ENCODE data around the gene COL8A1. TPM values are rescaled to one million over a fixed set of nuclear protein-coding genes. Genes with fewer than 3 reads are reported as not detected.

The COL8A1 gene
- total and polyA plus RNA-seq, 2 donors (not counting 1 experiment from before 2014, with no cell fraction given) = 0.12 TPM; not detected in 1

GRCh38 chr3:99625237-99625622 is 13.2 kb upstream of the COL8A1 start:
- H3K36me3 ChIP-seq (replicated peaks in 1 of 2; ENCODE audit: control extremely low read depth in 1 of 2, control insufficient read depth in 1 of 2, extremely low read depth in 1 of 2, insufficient read depth in 2 of 2, low read length in 1 of 2) = no peaks in the 10 kb centered on the region
- H3K4me1 ChIP-seq (ENCODE audit: control insufficient read depth in 2 of 2, insufficient read depth in 2 of 2, low read length in 2 of 2) = no peaks in the 10 kb centered on the region
- no peaks in the 10 kb centered on the region for H4K20me1 ChIP-seq (ENCODE audit: control insufficient read depth, insufficient read depth, low read length, poor library complexity, severe bottlenecking)
- H3K27ac Mint-ChIP-seq = no peak overlapping the region
- H3K9me3 Mint-ChIP-seq (ENCODE audit: insufficient read depth) = no peaks in the 10 kb centered on the region
- intact Hi-C loops (cut with micrococcal nuclease) = no loop called here
- no peaks in the 10 kb centered on the region for H3K4me1 Mint-ChIP-seq
- H3K4me2 ChIP-seq (replicated peaks; ENCODE audit: low read depth, low read length, poor library complexity, severe bottlenecking) = no peak overlapping the region
- no peak for ATAC-seq (ENCODE audit: low read depth)
- no peak for DNase-seq
- H3K9me3 ChIP-seq (ENCODE audit: control extremely low read depth in 1 of 3, control insufficient read depth in 2 of 3, insufficient read depth in 1 of 3, low read length in 2 of 3) = peaks cover 0 to 4% (median 0%) of the 10 kb centered on the region in 3 donors
- TF ChIP-seq, protein P1, sequence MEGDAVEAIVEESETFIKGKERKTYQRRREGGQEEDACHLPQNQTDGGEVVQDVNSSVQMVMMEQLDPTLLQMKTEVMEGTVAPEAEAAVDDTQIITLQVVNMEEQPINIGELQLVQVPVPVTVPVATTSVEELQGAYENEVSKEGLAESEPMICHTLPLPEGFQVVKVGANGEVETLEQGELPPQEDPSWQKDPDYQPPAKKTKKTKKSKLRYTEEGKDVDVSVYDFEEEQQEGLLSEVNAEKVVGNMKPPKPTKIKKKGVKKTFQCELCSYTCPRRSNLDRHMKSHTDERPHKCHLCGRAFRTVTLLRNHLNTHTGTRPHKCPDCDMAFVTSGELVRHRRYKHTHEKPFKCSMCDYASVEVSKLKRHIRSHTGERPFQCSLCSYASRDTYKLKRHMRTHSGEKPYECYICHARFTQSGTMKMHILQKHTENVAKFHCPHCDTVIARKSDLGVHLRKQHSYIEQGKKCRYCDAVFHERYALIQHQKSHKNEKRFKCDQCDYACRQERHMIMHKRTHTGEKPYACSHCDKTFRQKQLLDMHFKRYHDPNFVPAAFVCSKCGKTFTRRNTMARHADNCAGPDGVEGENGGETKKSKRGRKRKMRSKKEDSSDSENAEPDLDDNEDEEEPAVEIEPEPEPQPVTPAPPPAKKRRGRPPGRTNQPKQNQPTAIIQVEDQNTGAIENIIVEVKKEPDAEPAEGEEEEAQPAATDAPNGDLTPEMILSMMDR (IDR thresholded peaks at IDR 0.05) = no peak
- no peak for TF ChIP-seq EZH2 (IDR thresholded peaks at IDR 0.05; ENCODE audit: borderline replicate concordance, insufficient read depth, low read depth, low read length, poor library complexity, severe bottlenecking)
- no peaks in the 10 kb centered on the region for H3K27me3 ChIP-seq (replicated peaks in 1 of 4; ENCODE audit: control extremely low read depth in 1 of 4, control insufficient read depth in 3 of 4, insufficient read depth in 4 of 4, low read length in 3 of 4)
- WGBS (ENCODE audit: insufficient coverage) = 100% methylated on average over 2 of the region's 2 CpGs
- POLR2A ChIA-PET = no interaction called here
- no peak overlapping the region for H3K4me3 Mint-ChIP-seq
- no peaks in the 10 kb centered on the region for H3K27me3 Mint-ChIP-seq
- no peak overlapping the region for H3K4me3 ChIP-seq (ENCODE audit: control extremely low read depth in 1 of 5, extremely low read depth in 1 of 5, insufficient read depth in 1 of 5, low read depth in 2 of 5, low read length in 4 of 5)
- no peak overlapping the region for H3K27ac ChIP-seq (ENCODE audit: low read length in 2 of 2)
- no peak overlapping the region for H3K9ac ChIP-seq (ENCODE audit: low read length)
- no peaks in the 10 kb centered on the region for H3K79me2 ChIP-seq (ENCODE audit: control insufficient read depth, insufficient read depth, low read length)
- CTCF ChIA-PET = no interaction called here
- no peak overlapping the region for H2AFZ ChIP-seq (ENCODE audit: insufficient read depth, low read depth, low read length, poor library complexity, severe bottlenecking)

DNA sequence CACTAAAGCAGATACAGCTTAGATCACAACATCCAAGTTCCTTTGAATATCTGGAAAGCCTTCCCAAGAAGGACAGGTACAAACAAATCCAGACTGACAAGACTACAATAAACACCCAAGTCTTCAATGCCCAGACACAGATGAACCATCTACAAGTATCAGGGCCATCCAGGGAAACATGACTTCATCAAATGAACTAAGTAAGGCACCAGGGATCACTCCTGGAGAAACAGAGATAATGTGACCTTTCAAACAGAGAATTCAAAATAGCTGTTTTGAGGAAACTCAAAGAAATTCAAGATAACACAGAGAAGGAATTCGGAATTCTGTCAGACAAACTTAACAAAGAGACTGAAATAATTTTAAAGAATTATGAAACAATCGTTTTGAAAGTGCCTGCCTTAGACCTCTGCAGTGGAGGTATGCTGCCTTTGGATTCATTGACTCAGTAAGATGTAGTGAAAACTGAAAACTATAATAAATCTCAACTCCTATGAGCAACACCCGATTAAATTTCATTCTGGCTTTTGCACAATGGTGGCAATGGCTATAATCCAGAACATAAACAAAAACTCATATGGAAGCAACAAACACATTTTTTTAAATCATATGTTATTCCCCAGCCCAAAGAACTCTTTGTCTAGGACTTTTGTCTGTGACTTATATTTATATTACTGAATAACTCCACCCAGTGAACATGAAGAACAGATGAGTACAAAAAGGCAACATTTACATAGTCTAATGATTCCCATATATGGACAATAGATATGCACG is 12.6 kb upstream of the COL8A1 start:
- Histone ChIP-seq H3K79me2 (ENCODE audit: control insufficient read depth, insufficient read depth, low read length) (no peaks in the 10 kb centered on the region), H4K20me1 (ENCODE audit: control insufficient read depth, insufficient read depth, low read length, poor library complexity, severe bottlenecking) (no peaks in the 10 kb centered on the region), H3K4me1 (ENCODE audit: control insufficient read depth in 2 of 2, insufficient read depth in 2 of 2, low read length in 2 of 2) (no peaks in the 10 kb centered on the region), H3K9me3 (ENCODE audit: control extremely low read depth in 1 of 3, control insufficient read depth in 2 of 3, insufficient read depth in 1 of 3, low read length in 2 of 3) (peaks cover 0 to 4% (median 0%) of the 10 kb centered on the region in 3 donors), H2AFZ (ENCODE audit: insufficient read depth, low read depth, low read length, poor library complexity, severe bottlenecking) (no peak overlapping the region), H3K4me2 (replicated peaks; ENCODE audit: low read depth, low read length, poor library complexity, severe bottlenecking) (no peak overlapping the region), H3K27me3 (replicated peaks in 1 of 4; ENCODE audit: control extremely low read depth in 1 of 4, control insufficient read depth in 3 of 4, insufficient read depth in 4 of 4, low read length in 3 of 4) (no peaks in the 10 kb centered on the region), H3K27ac (ENCODE audit: low read length in 2 of 2) (no peak overlapping the region), H3K4me3 (ENCODE audit: control extremely low read depth in 1 of 5, extremely low read depth in 1 of 5, insufficient read depth in 1 of 5, low read depth in 2 of 5, low read length in 4 of 5) (no peak overlapping the region), H3K36me3 (replicated peaks in 1 of 2; ENCODE audit: control extremely low read depth in 1 of 2, control insufficient read depth in 1 of 2, extremely low read depth in 1 of 2, insufficient read depth in 2 of 2, low read length in 1 of 2) (no peaks in the 10 kb centered on the region), H3K9ac (ENCODE audit: low read length) (no peak overlapping the region)
- no peak overlapping the region for H3K27ac Mint-ChIP-seq
- DNase-seq (no peak), ATAC-seq (ENCODE audit: low read depth) (no peak)
- H3K4me1 Mint-ChIP-seq = no peaks in the 10 kb centered on the region
- TF ChIP-seq EZH2 (IDR thresholded peaks at IDR 0.05; ENCODE audit: borderline replicate concordance, insufficient read depth, low read depth, low read length, poor library complexity, severe bottlenecking) = no peak
- TF ChIP-seq, protein P1 (IDR thresholded peaks at IDR 0.05) = no peak
- WGBS (ENCODE audit: insufficient coverage) = no CpG with 5 or more reads among the region's 4 CpGs
- no peaks in the 10 kb centered on the region for H3K27me3 Mint-ChIP-seq
- POLR2A ChIA-PET = no interaction called here
- intact Hi-C loops (cut with micrococcal nuclease) = no loop called here
- CTCF ChIA-PET = no interaction called here
- H3K9me3 Mint-ChIP-seq (ENCODE audit: insufficient read depth) = no peaks in the 10 kb centered on the region
- no peak overlapping the region for H3K4me3 Mint-ChIP-seq
